Measurements from ENCODE around the gene ARID1B. TPM values are rescaled to one million over a fixed set of nuclear protein-coding genes. Genes with fewer than 3 reads are reported as not detected.
A peak's percentile ranks its signal among the peaks of the same experiment; 100 is the strongest.

The ARID1B gene
- total and polyA plus RNA-seq, 2 of the 4 experiments (the other 2 are of a cell fraction), result 14.5 to 20.1 TPM

- no peak overlapping the region for H2BK15ac ChIP-seq (ENCODE audit: low read depth, low read length)
- no peak overlapping the region for H2BK20ac ChIP-seq (ENCODE audit: low read depth, low read length)
- ATAC-seq (ENCODE audit: low read depth) (no peak), DNase-seq (peak; percentile 34)
- no peak overlapping the region for H2AK5ac ChIP-seq (ENCODE audit: low read depth, low read length)
- H4K8ac ChIP-seq (ENCODE audit: low read depth in 2 of 2, low read length in 2 of 2), result no peak overlapping the region
- WGBS, 2 experiments (ENCODE audit: extremely low coverage in 2 of 2, insufficient read length in 1 of 2), result 89% methylated on average over 1 of the region's 1 CpG; no CpG with 5 or more reads in 1 of the 2 experiments
- peaks cover 4% of the 10 kb centered on the region; the same call in 1 of the 2 replicates for H3K4me1 ChIP-seq (ENCODE audit: control insufficient read depth, insufficient read depth, low read length)
- no peak overlapping the region for H3K4me2 ChIP-seq (ENCODE audit: low read depth, low read length)
- H2AFZ ChIP-seq (replicated peaks; ENCODE audit: low read length, poor library complexity), result no peak overlapping the region
- no peak overlapping the region for H3K14ac ChIP-seq (replicated peaks; ENCODE audit: low read depth, low read length)
- no peak overlapping the region for H2BK120ac ChIP-seq (ENCODE audit: low read depth, low read length)
- POLR2A ChIA-PET (ENCODE audit: unreplicated experiment), result no interaction called here
- H3K9me1 ChIP-seq (ENCODE audit: insufficient read depth, low read length), result peaks cover 8% of the 10 kb centered on the region; the same call in 1 of the 2 replicates
- no peak overlapping the region for H3K27ac ChIP-seq (ENCODE audit: insufficient read depth, low read length)
- BruUV-seq (replicated peaks), result no TSS peak
- no peak overlapping the region for H3K56ac ChIP-seq (ENCODE audit: extremely low read depth, insufficient read depth, low read length)
- no peak overlapping the region for H2AK9ac ChIP-seq (replicated peaks; ENCODE audit: low read depth, low read length, poor library complexity)
- in situ Hi-C loops (cut with MboI; ENCODE audit: low sequenced_read_pairs) (no loop called here), dilution Hi-C loops (cut with HindIII; ENCODE audit: low sequenced_read_pairs, unreplicated experiment) (no loop called here), intact Hi-C loops (cut with micrococcal nuclease) (no loop called here)
- H3K36me3 ChIP-seq (ENCODE audit: control insufficient read depth, insufficient read depth, low read length), result peaks cover 22% of the 10 kb centered on the region
- H4K20me1 ChIP-seq (ENCODE audit: insufficient read depth, low read length), result no peaks in the 10 kb centered on the region
- CTCF ChIA-PET, result interaction anchor here (1.0 kb wide), 1 partner anchor 13 kb away, joined by 4 read pairs; no protein-coding TSS in a partner anchor
- no peak overlapping the region for H3K4me3 ChIP-seq (ENCODE audit: insufficient read depth, low read depth, low read length)
- no peak overlapping the region for H2BK5ac ChIP-seq (ENCODE audit: low read depth, low read length, poor library complexity, severe bottlenecking)
- H3K9ac ChIP-seq (ENCODE audit: low read depth, low read length), result no peak overlapping the region
- no peak overlapping the region for H3K4ac ChIP-seq (ENCODE audit: low read depth, low read length)
- no peaks in the 10 kb centered on the region for H3K9me3 ChIP-seq (ENCODE audit: control insufficient read depth, insufficient read depth, low read length)
- no peak overlapping the region for H3K23ac ChIP-seq (ENCODE audit: low read depth, low read length)
- H3K27me3 ChIP-seq (ENCODE audit: control insufficient read depth, insufficient read depth, low read length), result no peaks in the 10 kb centered on the region
- no peak for TF ChIP-seq POLR2A (IDR thresholded peaks at IDR 0.05; ENCODE audit: low read depth, low read length)
- TF ChIP-seq SMC3 (IDR thresholded peaks at IDR 0.05; ENCODE audit: low read depth, low read length), result no peak
- TF ChIP-seq MXI1 (IDR thresholded peaks at IDR 0.05; ENCODE audit: borderline replicate concordance, low read depth, low read length), result no peak
- no peak for TF ChIP-seq USF2 (IDR thresholded peaks at IDR 0.05; ENCODE audit: low read depth, low read length)
- no peak for TF ChIP-seq NFE2L2 (IDR thresholded peaks at IDR 0.05; ENCODE audit: low read depth, low read length)
- TF ChIP-seq MAZ (IDR thresholded peaks at IDR 0.05; ENCODE audit: borderline replicate concordance, low read depth, low read length), result no peak
- TF ChIP-seq RFX5 (IDR thresholded peaks at IDR 0.05; ENCODE audit: low read depth, low read length), result no peak
- no peak for TF ChIP-seq CEBPB (IDR thresholded peaks at IDR 0.05; ENCODE audit: low read depth, low read length)
- TF ChIP-seq BHLHE40 (IDR thresholded peaks at IDR 0.05; ENCODE audit: low read depth, low read length), result no peak
- no peak for TF ChIP-seq MAFK (IDR thresholded peaks at IDR 0.05; ENCODE audit: low read depth, low read length)
- TF ChIP-seq RCOR1 (IDR thresholded peaks at IDR 0.05; ENCODE audit: insufficient replicate concordance, low read length), result no peak
- TF ChIP-seq ELK1 (IDR thresholded peaks at IDR 0.05; ENCODE audit: borderline replicate concordance, low read depth, low read length), result no peak
- no peak for TF ChIP-seq FOS (IDR thresholded peaks at IDR 0.05; ENCODE audit: low read depth, low read length)
- TF ChIP-seq CTCF (conservative IDR thresholded peaks at IDR 0.05; ENCODE audit: low read depth, low read length), result no peak
- no peak for TF ChIP-seq RAD21 (IDR thresholded peaks at IDR 0.05; ENCODE audit: low read length)
- TF ChIP-seq CHD1 (IDR thresholded peaks at IDR 0.05; ENCODE audit: low read depth, low read length), result no peak
- no peak overlapping the region for H4K91ac ChIP-seq (ENCODE audit: insufficient read depth, low read depth, low read length)
- peaks cover 3 to 11% of the 10 kb centered on the region in 2 experiments; a peak in 1 of 4 replicates for H3K79me1 ChIP-seq (ENCODE audit: low read depth in 1 of 2, low read length in 2 of 2)
- H4K5ac ChIP-seq (ENCODE audit: low read depth, low read length), result no peak overlapping the region
- no peak overlapping the region for H3K18ac ChIP-seq (ENCODE audit: low read depth, low read length)
Observed at GRCh38 chr6:157164972-157165371, 387.8 kb downstream of the ARID1B start.

Data from IMR-90 (cell line).